GM04503 (cell line): Measurements from ENCODE around the gene DHDH.
"Not testable (repeated sequence)": the region's sequence is repeated elsewhere in the genome, so short reads cannot be mapped to it uniquely, and the experiment has no call there.

Experiments
- DNase-seq: peaks from one replicate; pipeline ENCODE4 v3.0.0-alpha.2; 2012; ENCODE audit warnings: low read depth

DHDH gene

GRCh38 chr19:48933382-48933932, at the start of gene DHDH:
DHDH (plus strand) TSS chr19:48933699; CDS start chr19:48933722, 23 bp downstream.
- no peak for DNase-seq

DNA sequence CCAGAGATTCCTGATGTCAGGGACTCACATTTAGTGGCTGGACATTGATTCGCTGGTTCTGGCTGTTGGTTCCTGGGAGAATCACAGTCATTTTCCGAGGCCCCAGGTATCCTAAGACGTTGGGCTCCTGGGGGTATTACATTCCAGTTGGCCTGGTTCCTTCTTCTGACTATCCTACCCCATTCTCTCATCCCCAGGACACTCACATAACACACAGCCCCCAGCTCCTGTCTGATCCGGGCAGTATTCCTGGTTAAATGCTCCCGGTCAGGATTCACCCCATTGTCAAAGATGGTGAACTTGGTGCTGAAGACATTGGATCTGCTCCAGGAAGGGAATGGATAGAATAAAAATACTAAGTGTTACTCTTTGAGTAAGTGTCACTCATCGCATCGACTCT, 49.8 kb upstream of the DHDH start:
- no peak for DNase-seq

DNA sequence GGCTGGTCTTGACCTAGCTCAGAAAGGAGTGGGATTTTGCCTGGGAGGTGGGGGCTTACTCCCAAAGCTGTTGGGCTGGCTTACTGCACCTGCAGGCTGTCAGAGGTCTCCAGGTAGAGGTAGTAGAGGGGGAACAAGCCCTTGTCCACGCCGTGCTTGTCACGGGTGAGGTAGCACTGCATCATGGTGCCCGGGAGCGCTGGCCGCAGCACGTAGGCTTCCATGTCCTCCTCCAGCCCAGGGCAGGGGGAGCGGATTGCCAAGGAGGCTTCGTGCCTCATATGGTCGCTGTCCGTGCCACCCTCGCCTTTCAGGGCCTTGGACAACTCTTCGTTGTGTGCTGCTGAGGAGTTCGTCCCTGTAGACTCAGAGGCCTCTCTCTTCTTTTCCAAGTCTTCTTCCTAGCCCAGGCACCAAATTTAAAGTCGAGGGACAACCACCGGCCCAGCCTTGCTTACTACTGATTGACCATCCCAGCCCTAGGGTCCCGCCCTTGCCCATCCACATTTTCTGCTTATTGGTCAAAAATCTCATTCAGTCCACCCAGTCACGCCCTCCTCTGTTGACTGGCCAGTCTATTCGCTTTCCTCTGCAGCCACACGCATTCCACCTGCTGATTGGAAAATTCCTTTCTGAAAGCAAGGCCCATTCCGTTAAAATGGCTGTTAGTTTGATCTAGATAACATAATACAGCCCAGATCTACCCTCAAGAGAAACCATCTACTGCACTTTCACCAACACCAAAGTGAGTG, 45.5 kb upstream of the DHDH start:
- no peak for DNase-seq

- DNase-seq: not testable (repeated sequence)
Measured at GRCh38 chr19:48889496-48889895, 44.0 kb upstream of the DHDH start.

GRCh38 chr19:48890551-48890950, 42.9 kb upstream of the DHDH start:
- DNase-seq: no peak

- no peak for DNase-seq
Measured at GRCh38 chr19:48895226-48895625, 38.3 kb upstream of the DHDH start.

DNA sequence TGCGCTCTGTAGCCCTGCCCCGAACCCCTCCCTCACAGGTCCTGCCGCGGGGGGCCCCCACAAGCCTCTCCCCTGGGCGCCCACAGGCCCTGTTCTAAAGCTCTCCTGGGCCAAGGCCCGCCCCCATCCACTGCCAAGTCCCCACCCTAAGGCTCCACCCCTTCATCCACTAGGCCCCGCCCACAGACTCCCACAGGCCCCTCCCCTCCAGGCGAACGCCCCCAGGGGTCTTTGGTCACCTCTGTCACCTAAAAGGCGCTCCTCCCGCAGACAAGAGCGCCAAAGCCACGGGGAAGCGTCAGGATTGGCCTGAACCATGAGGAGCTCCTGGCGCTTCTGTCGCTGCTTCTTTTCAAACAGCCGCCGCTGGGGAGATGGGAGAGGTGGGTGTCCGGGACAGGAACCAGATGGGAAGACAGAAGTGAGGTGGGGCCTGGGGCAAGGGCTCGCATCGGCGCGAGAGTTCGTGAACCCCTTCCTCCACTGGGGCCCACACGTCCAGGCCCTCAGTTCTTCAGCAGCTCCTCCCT, 37.2 kb upstream of the DHDH start:
- DNase-seq: no peak

- DNase-seq: no peak
Measured at GRCh38 chr19:48897181-48897580, 36.3 kb upstream of the DHDH start.

GRCh38 chr19:48899386-48899749, 34.1 kb upstream of the DHDH start:
- DNase-seq: not testable (repeated sequence)

- peak; percentile 94 for DNase-seq
Measured at GRCh38 chr19:48899781-48900476, 33.6 kb upstream of the DHDH start, which contains the start of gene NUCB1. NUCB1 (plus strand) TSS chr19:48900312; CDS start chr19:48900797, 485 bp downstream.

DNA sequence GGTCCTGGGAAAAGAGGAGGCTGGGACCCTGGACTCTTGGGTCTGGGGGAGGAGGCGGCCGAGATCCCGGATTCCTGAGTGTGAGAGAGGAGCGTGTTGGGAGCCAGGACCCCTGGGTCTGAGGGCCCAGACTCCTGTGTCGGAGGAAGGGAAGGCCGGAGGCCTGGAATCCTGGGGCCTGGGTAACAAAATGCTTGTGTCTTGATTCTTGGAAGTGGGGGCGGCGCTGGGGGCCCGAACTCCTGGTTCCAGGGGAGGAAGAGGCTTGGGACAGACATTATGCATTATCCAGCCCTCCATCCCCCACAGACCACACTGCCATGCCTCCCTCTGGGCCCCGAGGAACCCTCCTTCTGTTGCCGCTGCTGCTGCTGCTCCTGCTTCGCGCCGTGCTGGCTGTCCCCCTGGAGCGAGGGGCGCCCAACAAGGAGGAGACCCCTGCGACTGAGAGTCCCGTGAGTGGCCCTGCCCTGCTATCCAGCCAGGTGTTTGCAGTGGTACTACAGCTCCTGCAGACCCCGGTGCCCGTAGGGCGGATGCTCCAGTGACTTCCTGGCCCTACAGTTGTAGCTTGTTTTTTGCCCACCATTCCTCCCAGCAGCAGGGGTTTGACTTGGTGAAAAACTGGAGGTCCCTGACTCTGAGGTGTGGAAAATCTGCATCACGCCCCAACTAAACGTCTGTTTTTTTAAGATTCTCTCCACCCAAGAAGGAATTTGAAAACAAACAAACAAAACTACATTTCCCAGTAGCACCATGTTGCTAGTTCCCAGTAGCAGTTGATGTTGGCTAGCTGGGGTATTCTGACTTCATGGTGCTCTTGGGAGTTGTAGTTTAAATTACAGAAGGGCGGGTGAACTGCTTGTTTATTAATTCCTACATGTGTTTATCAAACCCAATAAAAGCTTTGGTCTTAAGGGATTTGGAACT, 32.8 kb upstream of the DHDH start:
- no peak for DNase-seq

GRCh38 chr19:48902291-48902690, 31.2 kb upstream of the DHDH start:
- not testable (repeated sequence) for DNase-seq

- DNase-seq: not testable (repeated sequence)
Measured at GRCh38 chr19:48903788-48904187, 29.7 kb upstream of the DHDH start.

DNA sequence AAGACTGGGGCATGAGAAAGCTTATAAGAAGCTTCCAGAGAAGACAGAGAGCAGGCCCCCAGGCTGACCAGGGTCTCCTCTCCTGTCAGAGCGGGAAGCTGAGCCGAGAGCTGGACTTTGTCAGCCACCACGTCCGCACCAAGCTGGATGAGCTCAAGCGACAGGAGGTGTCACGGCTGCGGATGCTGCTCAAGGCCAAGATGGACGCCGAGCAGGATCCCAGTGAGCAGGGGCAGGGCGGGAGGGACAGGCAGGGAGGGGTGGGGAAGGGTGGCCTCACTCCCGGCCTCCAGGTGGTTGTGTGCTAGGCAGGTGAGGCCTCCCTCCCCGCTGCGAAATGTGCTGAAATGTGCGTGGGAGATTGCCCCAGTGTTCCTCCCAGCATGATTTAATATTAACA, 27.8 kb upstream of the DHDH start:
- no peak for DNase-seq

- DNase-seq: no peak
Measured at GRCh38 chr19:48906324-48906723, 27.2 kb upstream of the DHDH start.

DNA sequence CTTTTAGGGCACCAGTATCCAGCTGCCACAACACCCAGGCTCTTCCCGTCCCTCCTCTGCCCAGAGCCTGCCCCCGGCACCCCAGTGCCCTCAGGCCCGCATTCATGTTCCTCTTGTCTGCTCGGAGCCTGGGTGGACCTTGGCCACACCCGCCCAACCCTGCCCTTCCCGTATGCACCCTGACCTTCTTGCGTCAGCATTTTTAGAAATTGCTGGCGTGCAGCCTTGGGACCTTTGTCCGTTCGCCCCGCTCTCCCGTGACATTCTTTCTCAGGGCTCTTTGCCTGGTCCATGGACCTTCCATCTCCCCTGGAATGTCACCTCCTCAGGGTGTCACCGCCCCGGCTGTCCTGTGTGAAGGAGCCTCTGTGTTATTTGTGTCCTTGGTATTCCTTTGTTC, 25.8 kb upstream of the DHDH start:
- DNase-seq: no peak

- not testable (repeated sequence) for DNase-seq
Measured at GRCh38 chr19:48909424-48910077, 23.9 kb upstream of the DHDH start.

GRCh38 chr19:48910803-48911202, 22.7 kb upstream of the DHDH start:
- no peak for DNase-seq

- DNase-seq: no peak
Measured at GRCh38 chr19:48913114-48913889, 20.2 kb upstream of the DHDH start.

DNA sequence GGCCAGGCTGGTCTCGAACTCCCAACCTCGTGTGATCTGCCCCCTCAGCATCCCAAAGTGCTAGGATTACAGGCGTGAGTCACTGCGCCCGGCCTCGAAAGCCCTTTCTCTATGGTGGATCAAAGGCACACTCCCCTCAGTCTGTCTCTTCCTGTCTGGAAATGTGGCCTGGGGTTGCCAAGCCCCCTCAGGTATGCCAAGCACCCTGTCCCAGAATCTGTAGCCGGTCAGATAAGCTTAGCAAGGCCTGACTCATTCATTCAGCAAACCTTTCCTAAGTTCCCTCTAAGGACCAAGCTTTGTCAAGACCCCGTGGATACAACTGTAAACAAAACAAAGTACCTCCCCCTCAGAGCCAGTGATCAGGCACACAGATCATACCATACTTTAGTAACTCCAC, 19.3 kb upstream of the DHDH start:
- DNase-seq: no peak

- DNase-seq: no peak
Measured at GRCh38 chr19:48915757-48916156, 17.7 kb upstream of the DHDH start.
